Hematopoietic multipotent progenitor cell treated with erythropoietin and hydrocortisone succinate and interleukin-3 and kit ligand, for 8 days (in vitro differentiated cells): ENCODE measurements around the gene MISP.

ENCODE experiments used
- DNase-seq: peaks from one replicate; pipeline ENCODE4 v3.0.0-alpha.2; 2015

MISP gene

GRCh38 chr19:778910-779653, 28.2 kb downstream of the MISP start:
- DNase-seq: no peak

- no peak for DNase-seq
Measured at GRCh38 chr19:780935-781334, 30.0 kb downstream of the MISP start.

GRCh38 chr19:781800-782184, 30.9 kb downstream of the MISP start:
- no peak for DNase-seq

GRCh38 chr19:782185-782877, 31.4 kb downstream of the MISP start:
- no peak for DNase-seq

- DNase-seq: no peak
Measured at GRCh38 chr19:782878-783668, 32.2 kb downstream of the MISP start.

- no peak for DNase-seq
Measured at GRCh38 chr19:784541-784940, 33.6 kb downstream of the MISP start.

GRCh38 chr19:787536-787935, 36.6 kb downstream of the MISP start:
- DNase-seq: no peak

GRCh38 chr19:788686-788982, 37.7 kb downstream of the MISP start:
- no peak for DNase-seq

GRCh38 chr19:788983-789700, 38.2 kb downstream of the MISP start:
- peak; percentile 61 for DNase-seq

- no peak for DNase-seq
Measured at GRCh38 chr19:789701-790060, 38.8 kb downstream of the MISP start.

- peak; percentile 44 for DNase-seq
Measured at GRCh38 chr19:791007-791566, 40.2 kb downstream of the MISP start.

- DNase-seq: peak; percentile 81
Measured at GRCh38 chr19:791567-792305, 40.8 kb downstream of the MISP start.

GRCh38 chr19:792306-792885, 41.5 kb downstream of the MISP start:
- peak; percentile 57 for DNase-seq

GRCh38 chr19:793806-794205, 42.9 kb downstream of the MISP start:
- DNase-seq: no peak

GRCh38 chr19:795073-795611, 44.2 kb downstream of the MISP start:
- no peak for DNase-seq

GRCh38 chr19:795691-796581, 45.0 kb downstream of the MISP start:
- no peak for DNase-seq

- peak; percentile 100 for DNase-seq
Measured at GRCh38 chr19:796692-797527, 46.0 kb downstream of the MISP start, which contains the start of gene PTBP1. Gene PTBP1 (plus strand): TSS chr19:797452. CDS start chr19:797498, 46 bp downstream.

- DNase-seq: peak; percentile 91
Measured at GRCh38 chr19:797528-798414, 46.9 kb downstream of the MISP start.
